Measurements from ENCODE around the gene VEPH1. TPM values are rescaled to one million over a fixed set of nuclear protein-coding genes. Genes with fewer than 3 reads are reported as not detected.

Gene VEPH1
- total and polyA plus RNA-seq, 9 of the 15 experiments (the other 6 are each of a cell fraction or from before 2014, with no cell fraction given) = 4.5 to 15.6 (median 5.8) TPM

- TF ChIP-seq CHAMP1 (IDR thresholded peaks at IDR 0.05) (no peak), TGIF2 (CRISPR knock-in tag; IDR thresholded peaks at IDR 0.05) (no peak)
Observed at GRCh38 chr3:157390713-157391515, 112.3 kb downstream of the VEPH1 start (continued).

GRCh38 chr3:157388976-157389375 lies 114.2 kb downstream of the VEPH1 start:
- BruUV-seq (replicated peaks) = no TSS peak
- no peak for FAIRE-seq
- Histone ChIP-seq H3K9ac (ENCODE audit: insufficient read depth in 1 of 2, low read depth in 2 of 2, low read length in 2 of 2) (no peak overlapping the region), H3K27me3 (ENCODE audit: control insufficient read depth in 2 of 2, insufficient read depth in 2 of 2, low read length in 2 of 2) (no peaks in the 10 kb centered on the region), H3K79me2 (ENCODE audit: control insufficient read depth, insufficient read depth, low read length) (no peaks in the 10 kb centered on the region), H3K27ac (ENCODE audit: extremely low read depth, low read depth, low read length) (no peak overlapping the region), H3K4me3 (no peak overlapping the region), H3K4me2 (ENCODE audit: insufficient read depth, low read length) (no peak overlapping the region), H4K20me1 (replicated peaks; ENCODE audit: control insufficient read depth, insufficient read depth, low read length) (no peaks in the 10 kb centered on the region), H2AFZ (ENCODE audit: low read depth, low read length) (no peak overlapping the region), H3K36me3 (ENCODE audit: control insufficient read depth, insufficient read depth, low read length) (no peaks in the 10 kb centered on the region), H3K9me3 (replicated peaks; ENCODE audit: control insufficient read depth, insufficient read depth, low read depth, low read length) (no peaks in the 10 kb centered on the region), H3K9me1 (ENCODE audit: control insufficient read depth, insufficient read depth, low read length) (no peaks in the 10 kb centered on the region), H3K4me1 (replicated peaks in 1 of 2; ENCODE audit: control insufficient read depth in 2 of 2, insufficient read depth in 2 of 2, low read length in 2 of 2) (no peaks in the 10 kb centered on the region)
- ChIA-PET CTCF (ENCODE audit: low intra/inter-chr PET ratio) (no interaction called here), POLR2A (no interaction called here)
- intact Hi-C loops (cut with micrococcal nuclease) = no loop called here
- no peak for DNase-seq (ENCODE audit: extremely low read depth in 1 of 4, low spot score in 3 of 4)
- no peak for ATAC-seq
- no peak for TF ChIP-seq SMARCA5 (IDR thresholded peaks at IDR 0.05)
- no peak for TF ChIP-seq TFAM (CRISPR knock-in tag; conservative IDR thresholded peaks at IDR 0.05)
- TF ChIP-seq ARID3A (IDR thresholded peaks at IDR 0.05; ENCODE audit: borderline replicate concordance, low read depth, low read length) = no peak
- TF ChIP-seq ESRRA (IDR thresholded peaks at IDR 0.05; ENCODE audit: borderline replicate concordance, low read depth) = no peak
- no peak for TF ChIP-seq FIP1L1 (IDR thresholded peaks at IDR 0.05; ENCODE audit: low read depth, low read length, poor library complexity, severe bottlenecking)
- no peak for TF ChIP-seq TAF9B (IDR thresholded peaks at IDR 0.05; ENCODE audit: partially characterized antibody)
- in situ Hi-C loops (cut with MboI) = no loop called here
